Myometrial cell (primary cell): ENCODE data around the gene CHD6. TPM values are rescaled to one million over a fixed set of nuclear protein-coding genes. Genes with fewer than 3 reads are reported as not detected.

ENCODE experiments used
- total RNA-seq: library from RNA; depleted of rRNA; stranded (reverse); fragments of >200 nt; gene quantifications from 2 replicates; pipeline ENCODE4 v1.2.3, GENCODE V29; 2015

CHD6 gene, protein sequence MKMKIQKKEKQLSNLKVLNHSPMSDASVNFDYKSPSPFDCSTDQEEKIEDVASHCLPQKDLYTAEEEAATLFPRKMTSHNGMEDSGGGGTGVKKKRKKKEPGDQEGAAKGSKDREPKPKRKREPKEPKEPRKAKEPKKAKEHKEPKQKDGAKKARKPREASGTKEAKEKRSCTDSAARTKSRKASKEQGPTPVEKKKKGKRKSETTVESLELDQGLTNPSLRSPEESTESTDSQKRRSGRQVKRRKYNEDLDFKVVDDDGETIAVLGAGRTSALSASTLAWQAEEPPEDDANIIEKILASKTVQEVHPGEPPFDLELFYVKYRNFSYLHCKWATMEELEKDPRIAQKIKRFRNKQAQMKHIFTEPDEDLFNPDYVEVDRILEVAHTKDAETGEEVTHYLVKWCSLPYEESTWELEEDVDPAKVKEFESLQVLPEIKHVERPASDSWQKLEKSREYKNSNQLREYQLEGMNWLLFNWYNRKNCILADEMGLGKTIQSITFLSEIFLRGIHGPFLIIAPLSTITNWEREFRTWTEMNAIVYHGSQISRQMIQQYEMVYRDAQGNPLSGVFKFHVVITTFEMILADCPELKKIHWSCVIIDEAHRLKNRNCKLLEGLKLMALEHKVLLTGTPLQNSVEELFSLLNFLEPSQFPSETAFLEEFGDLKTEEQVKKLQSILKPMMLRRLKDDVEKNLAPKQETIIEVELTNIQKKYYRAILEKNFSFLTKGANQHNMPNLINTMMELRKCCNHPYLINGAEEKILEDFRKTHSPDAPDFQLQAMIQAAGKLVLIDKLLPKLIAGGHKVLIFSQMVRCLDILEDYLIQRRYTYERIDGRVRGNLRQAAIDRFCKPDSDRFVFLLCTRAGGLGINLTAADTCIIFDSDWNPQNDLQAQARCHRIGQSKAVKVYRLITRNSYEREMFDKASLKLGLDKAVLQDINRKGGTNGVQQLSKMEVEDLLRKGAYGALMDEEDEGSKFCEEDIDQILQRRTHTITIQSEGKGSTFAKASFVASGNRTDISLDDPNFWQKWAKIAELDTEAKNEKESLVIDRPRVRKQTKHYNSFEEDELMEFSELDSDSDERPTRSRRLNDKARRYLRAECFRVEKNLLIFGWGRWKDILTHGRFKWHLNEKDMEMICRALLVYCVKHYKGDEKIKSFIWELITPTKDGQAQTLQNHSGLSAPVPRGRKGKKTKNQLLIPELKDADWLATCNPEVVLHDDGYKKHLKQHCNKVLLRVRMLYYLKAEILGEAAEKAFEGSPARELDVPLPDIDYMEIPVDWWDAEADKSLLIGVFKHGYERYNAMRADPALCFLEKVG (N-terminal part only)
- total RNA-seq = 7.8 and 12.6 TPM in 2 replicates

DNA sequence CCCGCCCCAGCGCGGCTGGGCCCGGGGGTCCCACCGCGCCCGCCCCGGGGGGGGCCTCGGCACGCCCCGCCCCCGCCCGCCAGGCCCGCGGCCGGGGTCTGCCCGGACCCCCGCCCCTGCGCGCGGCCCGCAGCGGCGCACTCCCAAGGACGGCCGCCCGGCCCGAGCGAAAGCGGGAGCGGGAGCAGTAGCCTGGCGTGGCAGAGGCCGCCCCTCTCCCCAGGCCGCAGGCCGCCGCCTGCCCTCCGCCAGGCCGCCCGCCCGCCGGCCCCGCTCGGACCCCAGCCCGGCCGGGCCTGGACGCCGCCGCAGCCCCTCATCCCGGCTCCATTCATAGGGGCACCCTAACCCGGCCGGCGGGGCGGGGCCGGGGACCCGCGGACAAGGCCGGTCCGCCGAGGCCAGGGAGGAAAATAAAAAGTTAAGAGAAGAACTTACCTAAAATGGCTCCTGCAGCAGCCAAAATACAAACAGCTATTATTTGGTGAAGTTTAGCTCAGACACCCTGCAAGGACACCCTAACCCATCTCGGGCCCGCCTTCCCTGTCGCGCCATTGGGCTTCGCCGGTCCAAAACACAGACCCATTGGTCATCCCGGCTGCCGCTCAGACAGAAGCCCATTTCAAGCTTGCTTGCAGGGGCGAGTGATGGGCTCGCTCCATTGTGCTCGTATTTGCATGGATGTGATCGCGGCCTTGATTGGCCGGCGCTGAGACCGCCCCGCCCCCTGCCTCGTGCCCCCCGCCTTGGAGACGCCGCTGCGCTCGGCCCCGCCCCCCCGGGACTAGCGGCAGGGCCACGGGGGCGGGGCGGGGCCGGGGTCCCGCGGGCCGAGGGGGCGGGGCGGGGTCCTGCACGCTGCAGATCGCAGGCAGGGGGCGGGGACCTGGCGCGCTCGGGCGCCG is at the start of gene CHD6:
Gene CHD6 (minus strand): TSS at position 476 of the 905 bp plus-strand sequence. CDS start 67,040 bp downstream, outside the sequence.

DNA sequence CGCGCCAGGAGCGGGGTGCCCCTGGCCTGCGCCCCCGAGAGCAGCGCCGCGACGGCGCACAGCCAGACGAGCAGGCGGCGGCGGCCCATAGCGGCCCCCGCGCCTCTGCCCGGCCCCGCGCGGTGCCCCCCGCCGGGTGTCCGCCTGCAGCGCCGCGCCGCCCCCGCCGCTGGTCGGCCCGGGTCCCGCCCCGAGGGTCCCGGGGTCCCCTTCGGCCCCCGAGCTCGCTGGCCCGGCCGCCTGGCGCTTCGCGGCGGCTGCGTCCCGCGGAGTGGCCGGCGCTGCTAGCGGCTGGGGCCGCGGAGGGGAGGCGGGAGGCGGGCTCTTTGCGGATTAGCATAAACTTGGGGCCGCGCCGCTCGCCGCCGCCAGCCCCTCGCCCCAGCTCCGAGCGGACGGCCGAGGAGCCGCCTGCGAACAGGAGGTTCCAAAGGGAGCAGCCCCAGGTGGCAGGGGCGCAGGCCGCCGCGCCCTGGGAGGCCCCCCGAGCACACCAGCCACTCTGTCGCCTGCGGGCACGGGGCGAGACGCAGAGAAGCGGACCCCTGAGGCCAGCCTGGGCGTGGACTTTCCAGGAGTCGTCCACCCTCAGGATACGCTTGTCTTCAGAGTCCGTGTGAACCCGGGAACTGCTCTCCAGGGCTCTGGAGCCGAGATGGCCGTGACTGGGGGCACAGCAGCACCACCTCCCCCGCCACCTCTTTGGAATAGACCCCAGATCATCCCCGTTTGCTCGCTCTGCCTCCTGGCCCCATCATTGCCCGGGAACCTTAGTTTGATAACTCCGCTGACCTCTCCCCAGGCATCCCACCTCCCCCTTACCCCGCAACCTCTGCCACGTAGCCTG is 251.4 kb downstream of the CHD6 start, which contains the start of gene EMILIN3:
Gene EMILIN3 (minus strand): TSS at position 273 of the 847 bp plus-strand sequence. CDS start 184 bp downstream, at position 89.

